Left renal cortex interstitium (tissue), 4 donors: ENCODE data around the gene EYA2. TPM values are rescaled to one million over a fixed set of nuclear protein-coding genes. Genes with fewer than 3 reads are reported as not detected.

ENCODE experiments used
- DNase-seq, 4 donors: peaks; one replicate each; pipeline ENCODE4 v3.0.0-alpha.2; 2013; ENCODE audit warnings: low read depth in 4 of 4, low spot score in 2 of 4, missing footprints in 1 of 4
- polyA plus RNA-seq, 4 donors: library from polyadenylated mRNA; unstranded; fragments of 120-200 nt; gene quantifications; one replicate each; pipeline ENCODE4 v1.2.1, GENCODE V29; 2013; ENCODE audit not compliant: insufficient read length in 4 of 4

EYA2 gene
- polyA plus RNA-seq, 4 donors, result 0.49 to 1.8 (median 0.69) TPM

- DNase-seq, result no peak
These were observed 161.2 kb downstream of the EYA2 start for GRCh38 chr20:47055699-47056369.

GRCh38 chr20:47057661-47058060, 163.0 kb downstream of the EYA2 start:
- DNase-seq, result no peak

GRCh38 chr20:47058236-47058635, 163.6 kb downstream of the EYA2 start:
- no peak for DNase-seq

GRCh38 chr20:47059536-47059935, 164.9 kb downstream of the EYA2 start:
- DNase-seq, result no peak

- no peak for DNase-seq
These were observed 166.9 kb downstream of the EYA2 start for GRCh38 chr20:47061549-47061948.

- DNase-seq, result no peak
These were observed 167.7 kb downstream of the EYA2 start for GRCh38 chr20:47062226-47062890.

- DNase-seq, result no peak
These were observed 168.8 kb downstream of the EYA2 start for GRCh38 chr20:47063407-47063806.

GRCh38 chr20:47063808-47064207, 169.2 kb downstream of the EYA2 start:
- DNase-seq, result no peak

- no peak for DNase-seq
These were observed 172.0 kb downstream of the EYA2 start for GRCh38 chr20:47066484-47067270.

GRCh38 chr20:47067776-47068175, 173.1 kb downstream of the EYA2 start:
- no peak for DNase-seq

GRCh38 chr20:47070176-47070575, 175.5 kb downstream of the EYA2 start:
- DNase-seq, result no peak

GRCh38 chr20:47071646-47072185, 177.1 kb downstream of the EYA2 start:
- no peak for DNase-seq

- DNase-seq, result no peak
These were observed 179.3 kb downstream of the EYA2 start for GRCh38 chr20:47073766-47074475.

- DNase-seq, result no peak
These were observed 180.6 kb downstream of the EYA2 start for GRCh38 chr20:47075263-47075662.

- no peak for DNase-seq
These were observed 184.4 kb downstream of the EYA2 start for GRCh38 chr20:47079047-47079446.

GRCh38 chr20:47080365-47080764, 185.7 kb downstream of the EYA2 start:
- no peak for DNase-seq

GRCh38 chr20:47086316-47086715, 191.7 kb downstream of the EYA2 start:
- DNase-seq, result no peak

- no peak for DNase-seq
These were observed 193.7 kb downstream of the EYA2 start for GRCh38 chr20:47088335-47088734.

- DNase-seq, result no peak
These were observed 194.5 kb downstream of the EYA2 start for GRCh38 chr20:47089151-47089550.

GRCh38 chr20:47090835-47091234, 196.2 kb downstream of the EYA2 start:
- DNase-seq, result no peak
